Liver (tissue), 9 donors: ENCODE results near the gene SMC1A. TPM values are rescaled to one million over a fixed set of nuclear protein-coding genes. Genes with fewer than 3 reads are reported as not detected.

ENCODE experiments used
- DNase-seq: peaks from one replicate; pipeline ENCODE4 v3.0.0-alpha.2; 2017; ENCODE audit warnings: low spot score
- H3K27ac ChIP-seq, 2 donors: one replicate each; pipeline ENCODE4 v1.7.0; 2013; ENCODE audit warnings: inconsistent platforms in 2 of 2, low read length in 2 of 2, control low read depth in 1 of 2, low read depth in 1 of 2, mild to moderate bottlenecking in 1 of 2
- H3K27me3 ChIP-seq, 4 donors: one replicate each; pipeline versions ENCODE4 v1.6.1 to v1.7.0; 2013; ENCODE audit warnings: low read length in 3 of 4, inconsistent platforms in 1 of 4, mild to moderate bottlenecking in 1 of 4, moderate library complexity in 1 of 4; ENCODE audit not compliant: control insufficient read depth in 4 of 4, insufficient read depth in 4 of 4
- H3K36me3 ChIP-seq, 4 donors: one replicate each; pipeline versions ENCODE4 v1.6.1 to v1.7.0; 2013; ENCODE audit warnings: low read length in 3 of 4, mild to moderate bottlenecking in 3 of 4, low read depth in 1 of 4, moderate library complexity in 1 of 4; ENCODE audit not compliant: control insufficient read depth in 4 of 4, insufficient read depth in 3 of 4
- H3K4me1 ChIP-seq, 4 donors: one replicate each; pipeline versions ENCODE4 v1.6.1 to v1.7.0; 2013; ENCODE audit warnings: low read length in 3 of 4, mild to moderate bottlenecking in 3 of 4, moderate library complexity in 1 of 4; ENCODE audit not compliant: control insufficient read depth in 4 of 4, insufficient read depth in 4 of 4
- H3K4me3 ChIP-seq, 3 donors: one replicate each; pipeline versions ENCODE4 v1.6.1 to v1.7.0; 2013; ENCODE audit warnings: low read length in 3 of 3, control low read depth in 1 of 3, low read depth in 1 of 3, mild to moderate bottlenecking in 1 of 3
- H3K9ac ChIP-seq, 2 donors: one replicate each; pipeline ENCODE4 v1.7.0; 2013; ENCODE audit warnings: low read length in 2 of 2, mild to moderate bottlenecking in 2 of 2, moderate library complexity in 2 of 2, control low read depth in 1 of 2, low read depth in 1 of 2
- H3K9me3 ChIP-seq, 4 donors: one replicate each; pipeline versions ENCODE4 v1.6.1 to v1.7.0; 2013; ENCODE audit warnings: low read length in 3 of 4; ENCODE audit not compliant: control insufficient read depth in 4 of 4
- ATF3 ChIP-seq: IDR thresholded peaks from 2 replicates; pipeline ENCODE4 v1.6.1; 2016; ENCODE audit warnings: antibody characterized with exemption
- CTCF ChIP-seq: fragments of 150-350 bp; IDR thresholded peaks from 2 replicates; pipeline ENCODE4 v1.5.1; 2017; ENCODE audit warnings: improper control_type of control experiment, low read depth, low read length; ENCODE audit not compliant: missing input control
- EGR1 ChIP-seq, 2 donors: IDR thresholded peaks; 2 replicates each; pipeline ENCODE4 v1.6.1; 2016 to 2018; ENCODE audit warnings: antibody characterized with exemption in 2 of 2, low read depth in 2 of 2
- FOXA1 ChIP-seq: IDR thresholded peaks from 2 replicates; pipeline ENCODE4 v1.6.1; 2016; ENCODE audit warnings: antibody characterized with exemption
- FOXA2 ChIP-seq: IDR thresholded peaks from 2 replicates; pipeline ENCODE4 v1.6.1; 2016; ENCODE audit warnings: antibody characterized with exemption
- GABPA ChIP-seq, 2 donors: IDR thresholded peaks in 1 of 2; conservative IDR thresholded peaks in 1 of 2; 2 replicates each; pipeline ENCODE4 v1.6.1; 2016; ENCODE audit warnings: antibody characterized with exemption in 2 of 2, mild to moderate bottlenecking in 1 of 2, moderate library complexity in 1 of 2
- HNF4A ChIP-seq, 2 donors: conservative IDR thresholded peaks; 2 replicates each; pipeline ENCODE4 v1.6.1; 2016; ENCODE audit warnings: antibody characterized with exemption in 2 of 2, mild to moderate bottlenecking in 2 of 2
- HNF4G ChIP-seq: IDR thresholded peaks from 2 replicates; pipeline ENCODE4 v1.6.1; 2016; ENCODE audit warnings: antibody characterized with exemption
- JUND ChIP-seq, 2 donors: IDR thresholded peaks; 2 replicates each; pipeline ENCODE4 v1.6.1; 2016; ENCODE audit warnings: antibody characterized with exemption in 2 of 2
- MAX ChIP-seq: IDR thresholded peaks from 2 replicates; pipeline ENCODE4 v1.6.1; 2016; ENCODE audit warnings: antibody characterized with exemption
- NR2F2 ChIP-seq: IDR thresholded peaks from 2 replicates; pipeline ENCODE4 v1.6.1; 2016; ENCODE audit warnings: antibody characterized with exemption
- RAD21 ChIP-seq, 2 donors: IDR thresholded peaks; 2 replicates each; pipeline ENCODE4 v1.6.1; 2016; ENCODE audit warnings: antibody characterized with exemption in 2 of 2, mild to moderate bottlenecking in 2 of 2
- REST ChIP-seq: IDR thresholded peaks from 2 replicates; pipeline ENCODE4 v1.6.1; 2016; ENCODE audit warnings: antibody characterized with exemption, mild to moderate bottlenecking
- RXRA ChIP-seq, 2 donors: IDR thresholded peaks; 2 replicates each; pipeline ENCODE4 v1.6.1; 2017 to 2018; ENCODE audit warnings: antibody characterized with exemption in 2 of 2, mild to moderate bottlenecking in 1 of 2
- SP1 ChIP-seq: IDR thresholded peaks from 2 replicates; pipeline ENCODE4 v1.6.1; 2018; ENCODE audit warnings: antibody characterized with exemption, mild to moderate bottlenecking
- TAF1 ChIP-seq: conservative IDR thresholded peaks from 2 replicates; pipeline ENCODE4 v1.6.1; 2016; ENCODE audit warnings: antibody characterized with exemption, mild to moderate bottlenecking
- YY1 ChIP-seq: IDR thresholded peaks from 2 replicates; pipeline ENCODE4 v1.6.1; 2016; ENCODE audit warnings: antibody characterized with exemption, mild to moderate bottlenecking
- ZBTB33 ChIP-seq: IDR thresholded peaks from 2 replicates; pipeline ENCODE4 v1.6.1; 2016; ENCODE audit warnings: antibody characterized with exemption
- polyA plus RNA-seq, 2 donors: library from polyadenylated mRNA; stranded (reverse) in 1 of 2; unstranded in 1 of 2; fragments of 200-250 nt in 1 of 2; fragments of >200 nt in 1 of 2; fragmentation: Nextera tagmentation in 1 of 2; extraction: Ambion mirVana in 1 of 2; gene quantifications; one replicate each; pipeline versions ENCODE4 v1.2.1 to v1.2.3, GENCODE V29; 2013 to 2015
- total RNA-seq, 2 donors: library from RNA; depleted of rRNA; stranded (reverse); fragments of >200 nt; gene quantifications; one replicate each; pipeline ENCODE4 v1.2.3, GENCODE V29; 2014
- donor health status: healthy.
- donor health status: healthy.
- donor health status: healthy.
- donor health status: healthy.
- donor health status: healthy.

The SMC1A gene
- total and polyA plus RNA-seq, 4 donors: 11.0 to 25.6 (median 18.2) TPM

- TF ChIP-seq REST: no peak
- no peak for TF ChIP-seq TAF1
- TF ChIP-seq FOXA2: no peak
- TF ChIP-seq YY1: no peak
Observed at GRCh38 chrX:53456254-53456653, 33.8 kb upstream of the SMC1A start (continued).

GRCh38 chrX:53452812-53453211 lies 30.4 kb upstream of the SMC1A start:
- DNase-seq: no peak
- H3K4me3 ChIP-seq: no peak overlapping the region
- no peak for TF ChIP-seq NR2F2
- no peak for TF ChIP-seq TAF1
- TF ChIP-seq ATF3: no peak
- no peak for TF ChIP-seq ZBTB33
- no peak for TF ChIP-seq EGR1 (IDR thresholded peaks at IDR 0.05; ENCODE audit: low read depth in 2 of 2)
- no peak for TF ChIP-seq REST
- TF ChIP-seq FOXA1: no peak
- no peak for TF ChIP-seq SP1
- no peak for TF ChIP-seq RAD21 (IDR thresholded peaks at IDR 0.05)
- no peak for TF ChIP-seq CTCF
- TF ChIP-seq HNF4G: no peak
- no peak for TF ChIP-seq HNF4A (conservative IDR thresholded peaks at IDR 0.05)
- no peak for TF ChIP-seq YY1
- no peak for TF ChIP-seq JUND (IDR thresholded peaks at IDR 0.05)
- no peak for TF ChIP-seq RXRA (IDR thresholded peaks at IDR 0.05)
- no peak for TF ChIP-seq FOXA2
- no peak for TF ChIP-seq MAX
- no peak for TF ChIP-seq GABPA (IDR thresholded peaks at IDR 0.05 in 1 of 2, conservative IDR thresholded peaks at IDR 0.05 in 1 of 2)
- H3K9ac ChIP-seq: no peak overlapping the region
- H3K4me1 ChIP-seq: no peaks in the 10 kb centered on the region
- no peaks in the 10 kb centered on the region for H3K9me3 ChIP-seq
- H3K36me3 ChIP-seq: no peaks in the 10 kb centered on the region
- no peaks in the 10 kb centered on the region for H3K27me3 ChIP-seq
- H3K27ac ChIP-seq: no peak overlapping the region
